ENCODE measurements around the gene PHF19. TPM values are rescaled to one million over a fixed set of nuclear protein-coding genes. Genes with fewer than 3 reads are reported as not detected.

Gene PHF19
- total RNA-seq, 1 experiment from 2014 or later: 39.0 TPM

GRCh38 chr9:120842685-120843485 lies 34.1 kb downstream of the PHF19 start, which contains the start of gene PSMD5 (continued):
- TF ChIP-seq ELF4 (CRISPR knock-in tag; IDR thresholded peaks at IDR 0.05; ENCODE audit: low read depth) (no peak), CREM (CRISPR knock-in tag; IDR thresholded peaks at IDR 0.05) (peak; percentile 90), STAT6 (CRISPR knock-in tag; conservative IDR thresholded peaks at IDR 0.05; ENCODE audit: low read depth) (no peak), ATF3 (CRISPR knock-in tag; conservative IDR thresholded peaks at IDR 0.05) (no peak), MYBL2 (CRISPR knock-in tag; IDR thresholded peaks at IDR 0.05) (peak; percentile 87; the same call in 1 of the 2 replicates), ATF6 (CRISPR knock-in tag; IDR thresholded peaks at IDR 0.05) (no peak), PREB (CRISPR knock-in tag; IDR thresholded peaks at IDR 0.05; ENCODE audit: borderline replicate concordance) (no peak), ZNF219 (CRISPR knock-in tag; IDR thresholded peaks at IDR 0.05; ENCODE audit: borderline replicate concordance) (0 out of 2 replicates have a peak, but pooled peaks have one; percentile 88), SP1 (CRISPR knock-in tag; conservative IDR thresholded peaks at IDR 0.05) (peak; percentile 81), RORB (CRISPR knock-in tag; IDR thresholded peaks at IDR 0.05) (no peak), CBFB (CRISPR knock-in tag; IDR thresholded peaks at IDR 0.05; ENCODE audit: low read depth) (no peak), ATF2 (CRISPR knock-in tag; IDR thresholded peaks at IDR 0.05; ENCODE audit: borderline replicate concordance, low read depth) (no peak), ZBTB21 (CRISPR knock-in tag; IDR thresholded peaks at IDR 0.05; ENCODE audit: borderline replicate concordance) (no peak)

GRCh38 chr9:120841930-120842684 lies 34.9 kb downstream of the PHF19 start:
- Mint-ChIP-seq H3K4me1 (peaks cover 36% of the 10 kb centered on the region), H3K27me3 (ENCODE audit: low read depth) (no peaks in the 10 kb centered on the region), H3K4me3 (peak overlapping the region; percentile 96), H3K36me3 (peaks cover 31% of the 10 kb centered on the region), H3K27ac (peak overlapping the region; percentile 93), H3K9me3 (no peaks in the 10 kb centered on the region)
- POLR2A ChIA-PET: interaction anchor here (1.0 kb wide), 2 partner anchors 11 to 49 kb away, joined by 3 read pairs; partner anchors contain the start of gene FBXW2
- TF ChIP-seq PRDM15 (CRISPR knock-in tag; IDR thresholded peaks at IDR 0.05) (no peak), SMAD4 (CRISPR knock-in tag; IDR thresholded peaks at IDR 0.05) (no peak), CREB1 (CRISPR knock-in tag; IDR thresholded peaks at IDR 0.05) (no peak), FOXJ3 (CRISPR knock-in tag; IDR thresholded peaks at IDR 0.05; ENCODE audit: borderline replicate concordance) (no peak)
- DNase-seq (ENCODE audit: low spot score): no peak
- CTCF ChIA-PET: interaction anchor here (0.6 kb wide), 1 partner anchor 41 kb away, joined by 3 read pairs; no protein-coding TSS in a partner anchor
- no peak for ATAC-seq
